HUES6 (cell line): Measurements from ENCODE around the gene KMT2C.
"Not testable (repeated sequence)": the region's sequence is repeated elsewhere in the genome, so short reads cannot be mapped to it uniquely, and the experiment has no call there.

Experiments used
- H3K27ac ChIP-seq: 2 replicates; pipeline ENCODE4 v1.7.0; 2013; ENCODE audit warnings: low read depth, mild to moderate bottlenecking, low read length, inconsistent platforms
- H3K27me3 ChIP-seq: 2 replicates; pipeline ENCODE4 v1.6.1; 2013; ENCODE audit warnings: low read length; ENCODE audit not compliant: control insufficient read depth, insufficient read depth
- H3K36me3 ChIP-seq: 2 replicates; pipeline ENCODE4 v1.6.1; 2013; ENCODE audit warnings: low read length; ENCODE audit not compliant: control insufficient read depth, insufficient read depth
- H3K4me1 ChIP-seq: 2 replicates; pipeline ENCODE4 v1.6.1; 2013; ENCODE audit warnings: low read length; ENCODE audit not compliant: control insufficient read depth, insufficient read depth
- H3K4me3 ChIP-seq: 2 replicates; pipeline ENCODE4 v1.5.1; 2013; ENCODE audit warnings: low read depth, low read length
- H3K9ac ChIP-seq: one replicate; pipeline ENCODE4 v1.6.1; 2013; ENCODE audit warnings: mild to moderate bottlenecking, low read length
- H3K9me3 ChIP-seq: 2 replicates; pipeline ENCODE4 v1.6.1; 2013; ENCODE audit warnings: low read depth, low read length; ENCODE audit not compliant: control insufficient read depth, insufficient read depth

Gene KMT2C

DNA sequence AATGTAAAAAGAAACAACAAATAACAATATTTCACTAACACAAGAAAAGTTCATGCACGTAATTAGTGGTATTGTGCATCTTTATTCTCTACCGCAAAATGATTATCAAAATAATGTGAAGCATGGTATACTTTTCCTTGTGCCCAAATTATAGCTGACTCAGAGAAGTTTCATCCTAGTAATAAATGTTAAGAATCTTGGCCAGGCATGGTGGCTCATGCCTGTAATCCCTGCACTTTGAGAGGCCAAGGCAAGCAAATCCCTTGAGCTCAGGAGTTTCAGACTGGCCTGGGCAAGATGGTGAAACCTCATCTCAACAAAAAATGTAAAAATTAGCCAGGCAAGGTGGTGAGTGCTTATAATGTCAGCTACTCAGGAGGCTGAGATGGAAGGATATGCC is 105.0 kb downstream of the KMT2C start:
- Histone ChIP-seq H3K27ac (no peak overlapping the region), H3K4me1 (no peaks in the 10 kb centered on the region), H3K27me3 (no peaks in the 10 kb centered on the region), H3K36me3 (peaks cover 23% of the 10 kb centered on the region), H3K9me3 (no peaks in the 10 kb centered on the region), H3K9ac (no peak overlapping the region), H3K4me3 (no peak overlapping the region)

DNA sequence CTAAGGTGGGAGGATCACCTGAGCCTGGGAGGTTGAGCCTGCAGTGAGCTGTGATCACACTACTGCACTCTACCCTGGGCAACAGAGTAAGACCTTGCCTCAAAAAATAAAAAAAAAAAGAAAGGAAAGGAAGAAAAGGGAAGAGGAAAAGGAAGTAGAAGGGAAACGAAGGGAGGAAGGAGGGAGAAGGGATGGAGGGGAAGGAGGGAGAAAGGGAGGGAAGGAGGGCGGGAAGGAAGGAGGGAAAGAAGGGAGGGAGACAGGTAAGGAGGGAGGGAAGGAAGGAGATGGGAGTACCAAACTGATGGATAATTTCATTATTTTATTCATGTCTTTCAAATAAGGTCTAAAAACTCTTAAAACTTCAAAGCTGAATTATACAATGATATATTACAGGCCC is 106.3 kb downstream of the KMT2C start:
- H3K27me3 ChIP-seq = no peaks in the 10 kb centered on the region
- H3K4me3 ChIP-seq = no peak overlapping the region
- no peaks in the 10 kb centered on the region for H3K9me3 ChIP-seq
- peaks cover 23% of the 10 kb centered on the region for H3K36me3 ChIP-seq
- H3K4me1 ChIP-seq = no peaks in the 10 kb centered on the region
- no peak overlapping the region for H3K9ac ChIP-seq
- H3K27ac ChIP-seq = no peak overlapping the region

DNA sequence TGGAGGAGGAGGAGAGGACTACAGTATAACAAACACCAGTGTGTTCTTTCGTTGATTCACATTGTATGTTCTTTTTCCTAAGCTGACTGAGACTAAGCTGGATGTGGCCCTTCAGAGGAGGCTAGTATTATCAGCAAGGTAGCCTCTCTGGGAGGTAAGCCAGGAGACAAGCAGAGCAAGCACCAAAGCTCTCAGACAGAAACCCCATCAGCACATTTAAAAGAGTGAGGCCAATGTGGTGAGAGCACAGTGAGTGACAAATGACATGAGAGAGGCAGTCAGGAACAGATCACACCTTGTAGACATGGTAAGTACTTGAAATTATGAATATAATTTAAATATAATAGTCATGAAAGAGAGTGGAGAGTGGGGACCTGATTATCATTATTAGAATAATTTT is 107.6 kb downstream of the KMT2C start:
- H3K27me3 ChIP-seq = no peaks in the 10 kb centered on the region
- no peak overlapping the region for H3K9ac ChIP-seq
- H3K4me3 ChIP-seq = no peak overlapping the region
- H3K9me3 ChIP-seq = no peaks in the 10 kb centered on the region
- H3K36me3 ChIP-seq = peaks cover 23% of the 10 kb centered on the region
- no peaks in the 10 kb centered on the region for H3K4me1 ChIP-seq
- no peak overlapping the region for H3K27ac ChIP-seq

DNA sequence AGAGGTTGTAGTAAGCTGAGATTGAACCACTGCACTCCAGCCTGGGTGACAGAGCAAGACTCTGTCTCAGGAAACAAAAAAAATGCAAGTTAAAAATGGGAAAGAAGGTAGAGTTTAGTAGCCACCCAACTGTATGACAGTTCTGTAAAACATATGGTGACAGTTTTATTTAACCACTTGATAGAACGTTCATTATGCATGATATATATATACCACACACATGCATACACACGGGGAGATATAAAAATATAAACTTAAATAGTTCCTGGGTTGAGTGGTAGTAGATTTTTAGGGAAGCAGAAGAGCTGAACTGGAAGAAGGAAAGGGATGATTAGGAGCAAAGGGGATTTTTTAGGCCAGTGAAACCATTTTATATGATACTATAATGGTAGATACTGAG is 120.0 kb downstream of the KMT2C start:
- Histone ChIP-seq H3K27me3 (no peaks in the 10 kb centered on the region), H3K27ac (no peak overlapping the region), H3K9me3 (no peaks in the 10 kb centered on the region), H3K36me3 (0 out of 2 replicates have a peak, but pooled peaks cover 4% of the 10 kb centered on the region), H3K9ac (no peak overlapping the region), H3K4me1 (no peaks in the 10 kb centered on the region), H3K4me3 (no peak overlapping the region)

DNA sequence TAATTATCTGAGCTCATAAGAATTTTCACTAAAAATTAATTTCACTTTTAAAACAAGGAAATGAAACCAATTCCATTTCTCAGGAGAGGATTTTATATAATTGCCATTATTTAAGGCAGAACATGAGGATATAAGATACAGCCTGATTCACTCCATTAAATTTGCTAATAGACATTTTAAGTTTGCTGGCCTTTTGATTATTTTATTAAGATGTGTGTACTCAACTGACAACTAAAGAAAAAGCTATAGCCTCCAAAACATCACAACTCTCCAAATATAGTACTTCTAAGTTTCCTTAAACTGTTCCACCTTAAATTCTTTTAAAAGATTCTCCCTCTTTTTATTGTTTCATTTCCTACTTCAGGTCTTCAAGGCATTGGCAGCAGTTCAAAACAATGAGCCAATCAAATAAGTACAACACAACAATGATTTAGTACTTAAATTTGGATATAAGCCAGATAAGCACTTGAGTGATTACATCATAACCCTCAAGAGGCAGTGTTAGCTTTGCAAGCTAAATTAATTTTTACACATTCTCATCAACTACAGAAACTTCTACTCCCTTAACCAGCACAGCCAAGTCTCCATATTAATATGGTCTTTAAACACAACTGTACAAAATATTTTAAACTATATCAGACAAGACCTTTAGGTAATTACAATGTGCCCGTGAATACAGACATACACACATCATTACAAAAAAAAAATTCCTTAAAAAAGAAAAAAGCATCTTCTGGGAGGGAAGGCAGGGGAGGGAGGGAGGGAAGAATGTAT is 121.8 kb downstream of the KMT2C start:
- no peak overlapping the region for H3K9ac ChIP-seq
- H3K36me3 ChIP-seq = peaks cover 9% of the 10 kb centered on the region
- no peak overlapping the region for H3K4me3 ChIP-seq
- no peak overlapping the region for H3K27ac ChIP-seq
- no peaks in the 10 kb centered on the region for H3K9me3 ChIP-seq
- H3K27me3 ChIP-seq = no peaks in the 10 kb centered on the region
- H3K4me1 ChIP-seq = no peaks in the 10 kb centered on the region

DNA sequence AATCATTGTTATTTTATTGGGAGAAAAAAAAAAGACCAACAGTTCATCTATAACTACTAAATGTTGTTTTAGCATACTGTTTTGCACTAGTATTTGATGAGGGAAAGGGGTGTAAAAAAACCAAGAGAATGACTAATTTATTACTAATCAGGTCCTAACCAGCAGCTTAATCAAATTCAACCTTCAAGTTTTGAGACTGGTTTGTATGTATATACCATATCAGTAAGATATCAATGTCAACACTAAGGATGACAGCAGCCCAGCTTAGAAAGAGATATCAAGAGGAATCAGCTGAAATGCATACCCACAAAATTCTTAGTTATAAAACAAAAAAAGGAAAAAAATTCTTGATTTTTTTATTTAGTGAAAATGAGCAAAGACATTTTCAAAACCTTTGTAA is 122.6 kb downstream of the KMT2C start:
- Histone ChIP-seq H3K36me3 (peaks cover 9% of the 10 kb centered on the region), H3K27ac (no peak overlapping the region), H3K9ac (no peak overlapping the region), H3K27me3 (no peaks in the 10 kb centered on the region), H3K4me3 (no peak overlapping the region), H3K4me1 (no peaks in the 10 kb centered on the region), H3K9me3 (no peaks in the 10 kb centered on the region)

DNA sequence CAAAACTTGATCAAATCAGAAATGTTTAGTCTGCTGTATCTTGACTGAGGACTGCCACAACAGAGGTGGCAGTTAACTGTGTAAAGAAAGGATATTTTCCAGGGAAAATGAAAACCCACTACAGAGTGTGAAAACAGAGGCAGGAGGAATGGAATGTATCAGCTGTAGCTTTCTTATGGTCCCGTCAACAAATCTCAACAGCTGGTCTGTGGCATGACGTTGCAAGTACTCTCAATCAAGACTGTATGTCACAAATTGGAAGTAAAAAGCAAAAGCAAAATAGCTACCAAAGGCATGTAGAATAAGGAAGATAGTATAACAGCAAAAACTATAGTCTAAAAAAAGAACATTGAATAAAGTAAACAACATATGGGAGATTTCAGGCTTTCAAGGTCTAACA is 123.5 kb downstream of the KMT2C start:
- Histone ChIP-seq H3K9me3 (no peaks in the 10 kb centered on the region), H3K4me1 (no peaks in the 10 kb centered on the region), H3K27ac (no peak overlapping the region), H3K27me3 (no peaks in the 10 kb centered on the region), H3K9ac (no peak overlapping the region), H3K36me3 (peaks cover 9% of the 10 kb centered on the region), H3K4me3 (no peak overlapping the region)

DNA sequence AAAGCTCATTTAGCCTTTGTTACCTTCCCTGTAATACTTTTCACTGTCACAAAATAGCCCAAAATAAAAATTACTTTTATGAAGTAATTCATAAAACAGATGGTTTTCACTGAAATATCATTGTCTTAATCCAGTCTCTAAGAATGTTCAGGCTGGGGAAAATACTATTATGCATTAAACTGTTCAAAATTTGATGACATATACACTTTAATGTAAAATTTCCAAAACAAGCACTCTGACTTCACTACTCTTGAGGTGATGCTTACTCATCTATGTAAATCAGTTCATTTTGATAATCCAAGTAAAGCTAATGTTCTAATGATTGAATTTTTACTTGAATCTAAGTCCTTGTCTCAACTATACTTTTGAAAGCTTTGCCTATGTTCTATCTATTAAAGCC is 127.9 kb downstream of the KMT2C start:
- Histone ChIP-seq H3K9ac (no peak overlapping the region), H3K36me3 (peaks cover 16% of the 10 kb centered on the region), H3K4me1 (no peaks in the 10 kb centered on the region), H3K9me3 (no peaks in the 10 kb centered on the region), H3K27ac (no peak overlapping the region), H3K27me3 (no peaks in the 10 kb centered on the region), H3K4me3 (no peak overlapping the region)

DNA sequence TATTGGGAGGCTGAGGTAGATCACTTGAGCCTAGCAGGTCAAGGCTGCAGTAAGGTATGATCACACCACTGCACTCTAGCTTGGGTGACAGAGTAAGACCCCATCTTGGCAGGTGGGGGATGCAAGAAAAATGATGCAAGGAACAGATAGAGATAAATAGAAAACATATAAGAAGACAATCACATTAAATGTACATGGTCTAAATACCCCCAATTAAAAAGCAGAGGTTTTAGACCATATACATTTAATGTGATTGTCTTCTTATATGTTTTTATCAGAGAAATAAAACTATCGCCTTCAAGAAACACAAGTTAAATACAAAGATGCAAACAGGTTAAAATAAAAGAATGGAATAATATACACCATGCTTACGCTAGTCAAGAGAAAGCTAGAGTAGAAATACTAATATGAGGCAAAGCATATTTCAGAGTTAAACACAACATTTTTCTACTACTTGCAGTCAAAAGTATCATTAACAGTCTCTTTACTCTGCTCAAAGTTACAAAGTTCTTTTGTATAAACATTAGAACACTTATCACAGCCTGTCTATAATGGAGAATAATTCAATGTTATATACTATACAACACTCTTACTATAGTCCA is 136.2 kb downstream of the KMT2C start:
- not testable (repeated sequence) for H3K4me3 ChIP-seq, H3K9ac ChIP-seq, H3K27me3 ChIP-seq, H3K36me3 ChIP-seq, H3K9me3 ChIP-seq, H3K4me1 ChIP-seq, H3K27ac ChIP-seq

DNA sequence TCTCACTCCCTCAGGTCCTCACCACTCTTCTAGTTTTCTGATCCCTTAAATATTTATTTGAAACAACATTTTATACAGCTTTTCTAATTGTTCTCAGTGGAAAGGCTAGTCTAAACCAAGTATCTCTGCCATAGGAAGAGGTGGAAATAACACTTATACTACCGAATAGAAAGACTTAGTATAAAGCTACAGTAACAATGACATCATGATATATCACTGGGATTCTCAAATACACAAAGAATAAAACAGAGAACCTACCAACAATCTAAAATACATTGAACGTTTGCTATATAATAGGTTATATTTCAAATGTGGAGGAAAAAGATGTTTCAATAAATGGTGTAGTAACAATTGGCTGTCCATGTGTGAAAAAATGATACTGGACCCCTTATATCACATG is 142.9 kb downstream of the KMT2C start:
- Histone ChIP-seq H3K9me3 (0 out of 2 replicates have a peak, but pooled peaks cover 2% of the 10 kb centered on the region), H3K27me3 (no peaks in the 10 kb centered on the region), H3K9ac (no peak overlapping the region), H3K36me3 (no peaks in the 10 kb centered on the region), H3K4me1 (peaks cover 4% of the 10 kb centered on the region; the same call in 1 of the 2 replicates), H3K4me3 (no peak overlapping the region), H3K27ac (no peak overlapping the region)

DNA sequence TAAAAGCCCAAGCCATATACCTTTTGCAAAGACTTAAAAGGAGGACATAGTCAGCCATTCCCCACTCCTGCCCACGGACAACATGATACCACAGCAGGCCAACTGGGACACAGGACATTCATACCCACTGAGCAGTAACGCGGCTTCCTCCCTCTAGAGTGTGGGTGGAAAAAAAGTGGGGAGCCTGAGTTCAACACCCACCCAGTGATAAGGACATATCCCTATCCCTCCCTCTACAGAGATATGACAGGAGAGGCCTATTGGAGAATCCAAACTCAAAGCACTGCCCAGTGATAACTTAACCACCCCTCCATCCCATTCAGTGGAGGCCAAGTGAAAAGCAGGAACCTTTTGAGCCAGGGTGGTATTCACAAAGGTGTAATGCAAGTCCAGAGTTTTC is 148.8 kb downstream of the KMT2C start:
- H3K36me3 ChIP-seq = not testable (repeated sequence)

More for the DNA sequence above, 148.8 kb downstream of the KMT2C start:
- not testable (repeated sequence) for H3K9ac ChIP-seq, H3K27ac ChIP-seq, H3K4me3 ChIP-seq, H3K9me3 ChIP-seq, H3K27me3 ChIP-seq, H3K4me1 ChIP-seq
